H1 (cell line): ENCODE results near the gene RHBDD1. TPM values are rescaled to one million over a fixed set of nuclear protein-coding genes. Genes with fewer than 3 reads are reported as not detected.

Source experiments
- CTCF ChIA-PET: fragments of 300-600 bp; sonication (Branson Sonifier 250); formaldehyde crosslinking; loops from one replicate; lab custom pipeline; 2021; ENCODE audit not compliant: partially characterized antibody; lab: Charles Lee
- POLR2A ChIA-PET: fragments of 300-600 bp; sonication (Branson Sonifier 250); formaldehyde crosslinking; loops from one replicate; lab custom pipeline; 2021; ENCODE audit warnings: inconsistent platforms; ENCODE audit not compliant: partially characterized antibody; lab: Charles Lee
- DNase-seq, 2 experiments: peaks; one replicate each; pipeline versions ENCODE4 v3.0.0 to v3.0.0-alpha.2; 2010 to 2022; ENCODE audit warnings: low spot score in 2 of 2, low read depth in 1 of 2, mixed read lengths in 1 of 2
- FAIRE-seq: peaks from 2 replicates; lab custom pipeline; 2011; peaks lifted over from hg19 to GRCh38; lab: Jason Lieb, UNC
- H2AFZ ChIP-seq: 2 replicates; pipeline ENCODE4 v1.8.1; 2012; ENCODE audit warnings: low read length, inconsistent platforms
- H2AK5ac ChIP-seq: 2 replicates; pipeline ENCODE4 v1.6.1; 2013; ENCODE audit warnings: low read depth, low read length
- H2BK120ac ChIP-seq: replicated peaks from 2 replicates; pipeline ENCODE3; 2013; ENCODE audit warnings: low read depth, low read length, inconsistent platforms
- H2BK12ac ChIP-seq: 2 replicates; pipeline ENCODE4 v1.6.1; 2013; ENCODE audit warnings: low read depth, low read length
- H2BK15ac ChIP-seq: 2 replicates; pipeline ENCODE4 v1.6.1; 2013; ENCODE audit warnings: low read length
- H2BK20ac ChIP-seq: 2 replicates; pipeline ENCODE4 v1.6.1; 2013; ENCODE audit warnings: low read length
- H2BK5ac ChIP-seq: 2 replicates; pipeline ENCODE4 v1.6.1; 2013; ENCODE audit warnings: low read depth, low read length
- H3K14ac ChIP-seq: 2 replicates; pipeline ENCODE4 v1.6.1; 2013; ENCODE audit warnings: inconsistent platforms; ENCODE audit not compliant: insufficient read length
- H3K18ac ChIP-seq: 2 replicates; pipeline ENCODE4 v1.6.1; 2013; ENCODE audit warnings: low read length; ENCODE audit errors: extremely low read depth
- H3K23ac ChIP-seq: 2 replicates; pipeline ENCODE4 v1.6.1; 2013; ENCODE audit warnings: inconsistent platforms; ENCODE audit not compliant: insufficient read length
- H3K23me2 ChIP-seq: 2 replicates; pipeline ENCODE4 v1.6.1; 2013; ENCODE audit warnings: low read depth, low read length
- H3K27ac ChIP-seq: 2 replicates; pipeline ENCODE4 v1.6.1; 2011; ENCODE audit warnings: low read depth, low read length, inconsistent platforms
- H3K27me3 ChIP-seq, 4 experiments: replicated peaks in 1 of 4; 1 replicate in 1 of 4; 2 replicates in 3 of 4; pipeline versions ENCODE4 v1.6.1 to v1.8.1; 2011 to 2013; ENCODE audit warnings: low read length in 3 of 4, mild to moderate bottlenecking in 3 of 4, inconsistent platforms in 2 of 4, mixed read lengths in 2 of 4, moderate library complexity in 1 of 4; ENCODE audit not compliant: control insufficient read depth in 3 of 4, insufficient read depth in 3 of 4; ENCODE audit errors: extremely low read depth in 1 of 4
- H3K36me3 ChIP-seq, 4 experiments: 2 replicates each; pipeline versions ENCODE4 v1.6.1 to v1.8.1; 2011 to 2013; ENCODE audit warnings: mild to moderate bottlenecking in 4 of 4, low read length in 3 of 4, moderate library complexity in 2 of 4, control low read depth in 1 of 4, inconsistent platforms in 1 of 4; ENCODE audit not compliant: insufficient read depth in 4 of 4, control insufficient read depth in 2 of 4
- H3K4ac ChIP-seq: replicated peaks from 2 replicates; pipeline ENCODE3; 2013; ENCODE audit warnings: low read length, low read depth, mixed read lengths, inconsistent platforms; ENCODE audit not compliant: insufficient read length
- H3K4me1 ChIP-seq, 4 experiments: replicated peaks in 1 of 4; 1 replicate in 1 of 4; 2 replicates in 3 of 4; pipeline versions ENCODE4 v1.6.1 to v1.8.1; 2011 to 2013; ENCODE audit warnings: low read length in 3 of 4, inconsistent platforms in 2 of 4, mixed read lengths in 1 of 4; ENCODE audit not compliant: insufficient read depth in 4 of 4, control insufficient read depth in 3 of 4
- H3K4me2 ChIP-seq, 2 experiments: 2 replicates each; pipeline versions ENCODE4 v1.6.1 to v1.8.1; 2011 to 2013; ENCODE audit warnings: low read depth in 2 of 2, low read length in 2 of 2, control low read depth in 1 of 2, inconsistent platforms in 1 of 2, mild to moderate bottlenecking in 1 of 2; ENCODE audit not compliant: insufficient read depth in 1 of 2
- H3K4me3 ChIP-seq, 4 experiments: fragments of 200-600, 300-600 bp in 1 of 4; sonication (generic), shearing (Covaris generic), sonication (Bioruptor Twin) in 1 of 4; 2 replicates each; pipeline versions ENCODE4 v1.5.1 to v1.8.1; 2011 to 2016; ENCODE audit warnings: low read length in 4 of 4, low read depth in 3 of 4, control low read depth in 2 of 4, inconsistent platforms in 2 of 4, mild to moderate bottlenecking in 2 of 4, mixed read lengths in 1 of 4, moderate library complexity in 1 of 4; ENCODE audit not compliant: insufficient read depth in 2 of 4; ENCODE audit errors: extremely low read depth in 1 of 4
- H3K56ac ChIP-seq: replicated peaks from 2 replicates; pipeline ENCODE3; 2013; ENCODE audit warnings: low read depth, mild to moderate bottlenecking, mixed read lengths, low read length, inconsistent platforms; ENCODE audit not compliant: insufficient read length
- H3K79me1 ChIP-seq: 2 replicates; pipeline ENCODE4 v1.6.1; 2013; ENCODE audit warnings: low read depth, low read length, control low read depth
- H3K79me2 ChIP-seq, 2 experiments: 2 replicates each; pipeline versions ENCODE4 v1.6.1 to v1.8.1; 2012 to 2013; ENCODE audit warnings: low read length in 2 of 2, mild to moderate bottlenecking in 2 of 2, inconsistent platforms in 1 of 2; ENCODE audit not compliant: insufficient read depth in 2 of 2, control insufficient read depth in 1 of 2
- H3K9ac ChIP-seq, 4 experiments: replicated peaks in 1 of 4; 1 replicate in 1 of 4; 2 replicates in 3 of 4; pipeline versions ENCODE4 v1.6.1 to v1.8.1; 2011 to 2013; ENCODE audit warnings: low read depth in 3 of 4, low read length in 3 of 4, control low read depth in 2 of 4, mild to moderate bottlenecking in 2 of 4, moderate library complexity in 2 of 4, inconsistent platforms in 1 of 4; ENCODE audit errors: extremely low read depth in 1 of 4
- H3K9me3 ChIP-seq, 2 experiments: 2 replicates each; pipeline versions ENCODE4 v1.6.1 to v1.8.1; 2012 to 2013; ENCODE audit warnings: mild to moderate bottlenecking in 2 of 2, moderate library complexity in 2 of 2, control low read depth in 1 of 2, inconsistent platforms in 1 of 2, low read depth in 1 of 2, low read length in 1 of 2, mixed read lengths in 1 of 2; ENCODE audit not compliant: insufficient read depth in 2 of 2
- H4K20me1 ChIP-seq, 2 experiments: replicated peaks in 1 of 2; 2 replicates each; pipeline versions ENCODE3 to v1.8.1; 2011 to 2013; ENCODE audit warnings: inconsistent platforms in 2 of 2, low read length in 2 of 2, mild to moderate bottlenecking in 1 of 2; ENCODE audit not compliant: insufficient read depth in 2 of 2, control insufficient read depth in 1 of 2
- H4K5ac ChIP-seq: 2 replicates; pipeline ENCODE4 v1.6.1; 2013; ENCODE audit warnings: low read length, low read depth, mixed read lengths, inconsistent platforms; ENCODE audit not compliant: insufficient read length
- H4K8ac ChIP-seq: 2 replicates; pipeline ENCODE4 v1.8.0; 2013; ENCODE audit warnings: mild to moderate bottlenecking, moderate library complexity, low read length, inconsistent platforms; ENCODE audit not compliant: insufficient read depth; ENCODE audit errors: extremely low read depth
- H4K91ac ChIP-seq: replicated peaks from 2 replicates; pipeline ENCODE3; 2013; ENCODE audit warnings: low read length, mixed read lengths, inconsistent platforms; ENCODE audit not compliant: insufficient read length
- CTBP2 ChIP-seq: IDR thresholded peaks from 2 replicates; pipeline ENCODE4 v1.7.0; 2011; ENCODE audit warnings: borderline replicate concordance, mild to moderate bottlenecking, moderate library complexity, mixed read lengths, low read length; ENCODE audit not compliant: insufficient read depth, insufficient read length
- HDAC6 ChIP-seq: IDR thresholded peaks from one replicate; pipeline ENCODE4 v1.7.1; 2012; ENCODE audit warnings: low read depth, mild to moderate bottlenecking, inconsistent platforms, low read length, moderate library complexity
- NANOG ChIP-seq: IDR thresholded peaks from 2 replicates; pipeline ENCODE4 v1.6.1; 2011; ENCODE audit warnings: low read length, low read depth, mild to moderate bottlenecking, inconsistent platforms; ENCODE audit not compliant: insufficient read depth, poor library complexity, severe bottlenecking
- YY1 ChIP-seq: IDR thresholded peaks from 2 replicates; pipeline ENCODE4 v1.6.1; 2011; ENCODE audit warnings: low read depth, mild to moderate bottlenecking, low read length
- WGBS, 2 experiments: shearing (Covaris generic) in 1 of 2; methylation state at CpG; one replicate each; pipeline versions ENCODE4 v1.1.6 to v1.1.7; 2013 to 2015; ENCODE audit warnings: low lambda C conversion rate in 2 of 2, mixed read lengths in 2 of 2, inconsistent platforms in 1 of 2, low coverage in 1 of 2, missing lambda C conversion rate in 1 of 2; ENCODE audit not compliant: insufficient replicate concordance in 2 of 2, insufficient coverage in 1 of 2, insufficient read length in 1 of 2; ENCODE audit errors: extremely low coverage in 1 of 2, missing lambda C conversion rate in 1 of 2; 5-methylcytosine and 5-hydroxymethylcytosine counted together
- polyA plus RNA-seq, 7 experiments: library from polyadenylated mRNA; depleted of rRNA in 3 of 7; stranded (reverse) in 5 of 7; unstranded in 2 of 7; fragments of >200 nt in 5 of 7; fragments of 200-250 nt in 2 of 7; gene quantifications; 1 replicate in 5 of 7; 2 replicates in 1 of 7; 4 replicates in 1 of 7; pipeline versions ENCODE4 v1.2.1 to v1.2.3, GENCODE V29; 2011 to 2013; ENCODE audit warnings: missing spikeins in 2 of 7, mixed read lengths in 2 of 7
- total RNA-seq: library from RNA; stranded (reverse); fragmentation: NEBNext Ultra II Directional; extraction: Animal tissue kit (Norgen Biotek cat#: 25700); gene quantifications from 2 replicates; pipeline ENCODE4 v1.2.1, GENCODE V29; 2021

The RHBDD1 gene
- total and polyA plus RNA-seq, 2 of the 8 experiments (the other 6 are each of a cell fraction or from before 2014, with no cell fraction given) = 10.5 to 23.1 TPM

DNA sequence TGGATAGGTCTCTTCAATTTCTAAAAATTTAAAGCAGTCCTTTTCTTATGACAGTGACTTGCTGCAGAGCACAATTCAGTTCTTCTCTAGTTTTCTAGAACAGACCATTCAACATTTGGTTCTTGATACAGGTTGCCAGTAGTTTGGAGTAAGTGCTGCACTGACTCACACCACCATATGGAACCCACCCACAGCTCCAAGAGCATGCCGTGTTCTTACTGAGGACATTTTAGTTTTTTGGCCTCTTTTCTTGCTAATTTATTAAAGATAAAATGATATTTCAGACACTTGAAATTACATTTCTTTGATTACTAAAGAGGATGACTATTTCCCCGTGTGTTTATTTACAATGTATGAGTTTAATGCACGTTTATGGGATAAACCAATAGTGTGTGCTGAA lies 208.1 kb downstream of the RHBDD1 start:
- no peak overlapping the region for H3K18ac ChIP-seq
- no peak for FAIRE-seq
- no peak for TF ChIP-seq HDAC6
- no peak for TF ChIP-seq YY1
- TF ChIP-seq CTBP2 = no peak
- no peak for TF ChIP-seq NANOG

More for the DNA sequence above, 208.1 kb downstream of the RHBDD1 start:
- peaks cover 2% of the 10 kb centered on the region; the same call in 1 of the 2 replicates for H3K23me2 ChIP-seq
- H4K8ac ChIP-seq = no peak overlapping the region
- H2BK5ac ChIP-seq = no peak overlapping the region
- H3K56ac ChIP-seq = no peak overlapping the region
- H3K36me3 ChIP-seq = no peaks in the 10 kb centered on the region
- 76% methylated on average over 3 of the region's 3 CpGs; no CpG with 5 or more reads in 1 of the 2 experiments for WGBS, 2 experiments
- H3K14ac ChIP-seq = no peak overlapping the region
- ChIA-PET POLR2A (no interaction called here), CTCF (interaction anchor here (0.9 to 1.1 kb wide), 2 partner anchors 10 kb away, joined by 3 read pairs; no protein-coding TSS in a partner anchor)
- H4K91ac ChIP-seq = no peak overlapping the region
- H3K4ac ChIP-seq = no peak overlapping the region
- H4K5ac ChIP-seq = no peak overlapping the region
- no peak overlapping the region for H2AFZ ChIP-seq
- H2BK120ac ChIP-seq = no peak overlapping the region
- H3K27me3 ChIP-seq = no peaks in the 10 kb centered on the region; a peak in 1 of 7 replicates
- no peak overlapping the region for H2BK20ac ChIP-seq
- no peaks in the 10 kb centered on the region for H4K20me1 ChIP-seq
- H3K79me2 ChIP-seq = no peaks in the 10 kb centered on the region
- no peak overlapping the region for H3K9ac ChIP-seq
- H3K79me1 ChIP-seq = no peaks in the 10 kb centered on the region
- H3K9me3 ChIP-seq = no peaks in the 10 kb centered on the region
- H2BK15ac ChIP-seq = no peak overlapping the region
- no peak overlapping the region for H2BK12ac ChIP-seq
- no peak for DNase-seq
- no peak overlapping the region for H3K23ac ChIP-seq
- no peaks in the 10 kb centered on the region for H3K4me1 ChIP-seq
- H3K4me3 ChIP-seq = no peak overlapping the region
- no peak overlapping the region for H3K4me2 ChIP-seq
- H2AK5ac ChIP-seq = no peak overlapping the region
- no peak overlapping the region for H3K27ac ChIP-seq
